Mesendoderm (in vitro differentiated cells): ENCODE data around the gene ALK.

Experiments
- DNase-seq: peaks from one replicate; pipeline ENCODE4 v3.0.0; 2013
- H2AK5ac ChIP-seq: 2 replicates; pipeline ENCODE4 v1.6.1; 2013; ENCODE audit warnings: low read length, inconsistent platforms
- H2BK120ac ChIP-seq: 2 replicates; pipeline ENCODE4 v1.6.1; 2013; ENCODE audit warnings: low read depth, mild to moderate bottlenecking, low read length, moderate library complexity, mixed read lengths
- H2BK15ac ChIP-seq: replicated peaks from 2 replicates; pipeline ENCODE4 v1.6.1; 2013; ENCODE audit warnings: low read depth, mild to moderate bottlenecking, moderate library complexity
- H2BK5ac ChIP-seq: 2 replicates; pipeline ENCODE4 v1.6.1; 2013; ENCODE audit warnings: low read length, inconsistent platforms
- H3K18ac ChIP-seq: 2 replicates; pipeline ENCODE4 v1.6.1; 2013; ENCODE audit warnings: mild to moderate bottlenecking, low read length, mixed read lengths
- H3K23ac ChIP-seq: one replicate; pipeline ENCODE4 v1.6.1; 2013; ENCODE audit warnings: low read length
- H3K27ac ChIP-seq: 2 replicates; pipeline ENCODE4 v1.5.1; 2013; ENCODE audit warnings: low read depth, mild to moderate bottlenecking, inconsistent platforms, low read length, moderate library complexity
- H3K27me3 ChIP-seq: 2 replicates; pipeline ENCODE4 v1.6.1; 2013; ENCODE audit warnings: low read length, control low read depth, mild to moderate bottlenecking, inconsistent platforms; ENCODE audit not compliant: insufficient read depth, poor library complexity
- H3K36me3 ChIP-seq: 2 replicates; pipeline ENCODE4 v1.6.1; 2013; ENCODE audit warnings: low read length, inconsistent platforms; ENCODE audit not compliant: control insufficient read depth, insufficient read depth
- H3K4ac ChIP-seq: one replicate; pipeline ENCODE4 v1.6.1; 2013; ENCODE audit warnings: low read depth, mild to moderate bottlenecking, low read length, moderate library complexity
- H3K4me1 ChIP-seq: 2 replicates; pipeline ENCODE4 v1.6.1; 2013; ENCODE audit warnings: low read depth, low read length, inconsistent platforms; ENCODE audit not compliant: control insufficient read depth
- H3K4me2 ChIP-seq: 2 replicates; pipeline ENCODE4 v1.6.1; 2013; ENCODE audit warnings: low read length
- H3K4me3 ChIP-seq: 2 replicates; pipeline ENCODE4 v1.5.1; 2013; ENCODE audit warnings: mild to moderate bottlenecking, low read length
- H3K56ac ChIP-seq: one replicate; pipeline ENCODE4 v1.6.1; 2013; ENCODE audit warnings: low read length
- H3K79me1 ChIP-seq: 2 replicates; pipeline ENCODE4 v1.6.1; 2013; ENCODE audit warnings: low read length, inconsistent platforms
- H3K79me2 ChIP-seq: 2 replicates; pipeline ENCODE4 v1.6.1; 2013; ENCODE audit warnings: mild to moderate bottlenecking, low read length; ENCODE audit not compliant: control insufficient read depth, insufficient read depth
- H3K9ac ChIP-seq: 2 replicates; pipeline ENCODE4 v1.6.1; 2013; ENCODE audit warnings: low read length, inconsistent platforms
- H4K5ac ChIP-seq: one replicate; pipeline ENCODE4 v1.6.1; 2013; ENCODE audit warnings: low read length
- H4K8ac ChIP-seq: one replicate; pipeline ENCODE4 v1.6.1; 2013; ENCODE audit warnings: low read depth, mild to moderate bottlenecking, control low read depth, low read length, moderate library complexity
- WGBS: extraction: QIAGEN DNeasy Blood & Tissue Kit; methylation state at CpG from one replicate; pipeline ENCODE4 v1.1.7; 2013; ENCODE audit warnings: low lambda C conversion rate, missing lambda C conversion rate; ENCODE audit not compliant: insufficient coverage; ENCODE audit errors: extremely low coverage; 5-methylcytosine and 5-hydroxymethylcytosine counted together

ALK gene

DNA sequence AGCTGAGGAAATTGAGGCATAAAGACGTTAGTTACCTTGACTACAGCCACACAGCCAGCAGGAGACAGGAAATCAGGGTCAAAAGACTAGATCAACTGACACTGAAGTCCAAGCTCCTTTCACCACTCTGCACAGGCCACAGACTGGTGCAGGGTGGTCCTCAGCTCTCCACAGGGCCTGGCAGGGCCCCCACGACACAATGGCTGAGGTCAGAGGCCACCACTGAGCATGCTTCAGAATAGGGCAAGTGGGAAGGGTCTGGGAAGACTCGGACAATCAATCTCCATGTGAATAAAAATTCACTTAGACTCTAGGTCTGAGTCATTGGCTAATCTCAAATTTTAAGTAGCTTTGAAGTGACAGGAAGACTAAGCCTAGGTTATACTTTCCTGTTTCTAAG, 201.7 kb downstream of the ALK start:
- Histone ChIP-seq H3K36me3 (no peaks in the 10 kb centered on the region), H2AK5ac (no peak overlapping the region), H3K4ac (no peak overlapping the region), H3K56ac (no peak overlapping the region), H4K8ac (no peak overlapping the region), H3K18ac (no peak overlapping the region), H4K5ac (no peak overlapping the region), H2BK120ac (no peak overlapping the region), H2BK15ac (no peak overlapping the region), H3K27ac (no peak overlapping the region), H3K4me1 (no peaks in the 10 kb centered on the region), H3K27me3 (no peaks in the 10 kb centered on the region), H2BK5ac (no peak overlapping the region), H3K79me1 (no peaks in the 10 kb centered on the region), H3K9ac (no peak overlapping the region), H3K23ac (no peak overlapping the region), H3K4me2 (no peak overlapping the region), H3K4me3 (no peak overlapping the region), H3K79me2 (no peaks in the 10 kb centered on the region)
- no peak for DNase-seq
- no CpG with 5 or more reads among the region's 3 CpGs for WGBS

GRCh38 chr2:29718076-29718686, 203.2 kb downstream of the ALK start:
- no CpG with 5 or more reads among the region's 5 CpGs for WGBS
- Histone ChIP-seq H4K5ac (no peak overlapping the region), H3K4ac (no peak overlapping the region), H3K56ac (no peak overlapping the region), H3K23ac (no peak overlapping the region), H3K9ac (no peak overlapping the region), H3K27me3 (no peaks in the 10 kb centered on the region), H3K79me2 (no peaks in the 10 kb centered on the region), H3K27ac (no peak overlapping the region), H2AK5ac (no peak overlapping the region), H3K4me3 (no peak overlapping the region), H2BK15ac (no peak overlapping the region), H3K4me1 (no peaks in the 10 kb centered on the region), H3K4me2 (no peak overlapping the region), H4K8ac (no peak overlapping the region), H3K36me3 (no peaks in the 10 kb centered on the region), H3K18ac (no peak overlapping the region), H2BK120ac (no peak overlapping the region), H2BK5ac (no peak overlapping the region), H3K79me1 (no peaks in the 10 kb centered on the region)
- no peak for DNase-seq

DNA sequence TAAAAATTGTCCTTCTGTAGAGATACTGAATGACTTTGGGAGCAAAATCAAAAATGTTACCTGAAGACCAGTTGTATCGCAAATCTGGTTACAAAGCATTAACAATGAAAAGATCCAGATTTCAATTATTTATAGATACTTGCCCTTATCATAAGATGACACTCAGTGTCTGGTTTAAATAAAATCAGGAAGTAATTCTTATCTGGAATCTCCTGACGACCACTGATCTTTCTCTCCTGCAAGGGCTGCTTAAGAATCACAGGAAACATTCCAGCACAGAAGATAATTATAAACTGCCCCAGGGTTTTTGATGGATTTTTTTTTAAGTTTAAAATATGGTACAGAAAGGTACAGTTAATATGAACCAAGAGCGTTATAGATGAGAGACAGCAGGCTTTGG, 205.7 kb downstream of the ALK start:
- H3K4me1 ChIP-seq: no peaks in the 10 kb centered on the region
- H3K4me3 ChIP-seq: no peak overlapping the region
- H3K27ac ChIP-seq: no peak overlapping the region
- H3K9ac ChIP-seq: no peak overlapping the region
- no peak for DNase-seq
- no peak overlapping the region for H4K8ac ChIP-seq
- no peak overlapping the region for H4K5ac ChIP-seq
- no peak overlapping the region for H3K23ac ChIP-seq
- H2BK5ac ChIP-seq: no peak overlapping the region
- H3K4ac ChIP-seq: no peak overlapping the region
- H3K18ac ChIP-seq: no peak overlapping the region
- H3K4me2 ChIP-seq: no peak overlapping the region
- WGBS: no CpG with 5 or more reads among the region's 3 CpGs
- H3K56ac ChIP-seq: no peak overlapping the region
- no peak overlapping the region for H2BK15ac ChIP-seq
- H3K27me3 ChIP-seq: no peaks in the 10 kb centered on the region
- no peaks in the 10 kb centered on the region for H3K36me3 ChIP-seq
- H2BK120ac ChIP-seq: no peak overlapping the region
- H3K79me2 ChIP-seq: no peaks in the 10 kb centered on the region
- no peaks in the 10 kb centered on the region for H3K79me1 ChIP-seq
- no peak overlapping the region for H2AK5ac ChIP-seq

DNA sequence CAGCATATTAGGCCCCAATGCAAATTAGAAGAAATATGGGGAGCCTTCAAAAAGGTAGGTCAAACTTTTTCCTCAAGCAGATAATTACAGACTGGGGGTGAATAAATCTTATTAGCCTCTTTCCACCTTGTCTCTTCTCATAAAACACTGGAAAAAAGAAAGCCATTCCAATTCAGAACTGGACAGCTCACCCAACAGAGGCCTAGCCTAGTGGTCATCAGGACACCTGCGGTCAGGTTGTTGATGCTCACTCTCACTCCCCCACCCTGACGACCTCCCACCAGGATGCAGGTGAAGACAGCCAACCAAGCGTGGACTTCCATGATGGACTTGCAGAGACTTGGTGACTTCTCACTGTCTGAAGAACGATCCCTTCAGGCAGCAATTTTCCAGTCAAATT, 207.1 kb downstream of the ALK start:
- no peak for DNase-seq
- no peaks in the 10 kb centered on the region for H3K27me3 ChIP-seq
- no peak overlapping the region for H3K4me3 ChIP-seq
- no peak overlapping the region for H4K5ac ChIP-seq
- no peaks in the 10 kb centered on the region for H3K79me2 ChIP-seq
- H3K56ac ChIP-seq: no peak overlapping the region
- no peak overlapping the region for H2AK5ac ChIP-seq
- no peaks in the 10 kb centered on the region for H3K4me1 ChIP-seq
- H3K79me1 ChIP-seq: no peaks in the 10 kb centered on the region
- no peak overlapping the region for H2BK15ac ChIP-seq
- H3K4ac ChIP-seq: no peak overlapping the region
- no peak overlapping the region for H3K27ac ChIP-seq
- no peak overlapping the region for H2BK5ac ChIP-seq
- no peak overlapping the region for H3K4me2 ChIP-seq
- no CpG with 5 or more reads among the region's 4 CpGs for WGBS
- no peak overlapping the region for H4K8ac ChIP-seq
- no peak overlapping the region for H3K18ac ChIP-seq
- no peak overlapping the region for H3K9ac ChIP-seq
- H3K36me3 ChIP-seq: no peaks in the 10 kb centered on the region
- H3K23ac ChIP-seq: no peak overlapping the region
- H2BK120ac ChIP-seq: no peak overlapping the region

DNA sequence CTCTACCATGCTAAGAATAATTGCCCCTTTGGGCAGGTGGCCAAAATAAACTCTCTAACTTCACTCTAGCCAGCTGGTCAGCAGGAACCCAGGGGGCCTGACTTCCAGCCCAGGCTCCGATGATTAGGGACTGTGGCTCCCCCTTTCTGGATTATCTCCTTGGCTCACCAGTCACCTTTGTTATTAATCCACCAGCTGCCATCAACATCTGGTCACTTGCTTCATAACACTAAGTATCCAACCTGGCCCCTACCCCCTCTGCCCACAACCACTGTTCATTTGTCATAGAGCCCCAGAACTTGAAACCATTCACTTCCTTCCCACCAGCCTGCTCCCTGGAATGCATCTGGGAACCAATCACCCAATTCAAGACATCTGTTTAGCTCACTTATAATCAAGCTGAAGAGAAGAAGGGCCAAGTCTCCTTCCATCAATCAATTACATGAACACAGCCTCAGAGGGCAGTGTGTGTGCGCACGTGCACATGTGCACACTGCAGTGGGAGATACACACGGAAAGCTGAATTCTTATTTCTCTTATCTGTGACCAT, 215.1 kb downstream of the ALK start:
- no peaks in the 10 kb centered on the region for H3K4me1 ChIP-seq
- H2BK15ac ChIP-seq: no peak overlapping the region
- H4K5ac ChIP-seq: no peak overlapping the region
- no peaks in the 10 kb centered on the region for H3K79me1 ChIP-seq
- H3K27ac ChIP-seq: no peak overlapping the region
- H3K4ac ChIP-seq: no peak overlapping the region
- no peak overlapping the region for H2BK5ac ChIP-seq
- no peak overlapping the region for H3K9ac ChIP-seq
- H3K56ac ChIP-seq: no peak overlapping the region
- H3K4me3 ChIP-seq: no peak overlapping the region
- no peak for DNase-seq
- no peak overlapping the region for H4K8ac ChIP-seq
- no peak overlapping the region for H3K18ac ChIP-seq
- no peaks in the 10 kb centered on the region for H3K27me3 ChIP-seq
- H2BK120ac ChIP-seq: no peak overlapping the region
- H2AK5ac ChIP-seq: no peak overlapping the region
- no peak overlapping the region for H3K23ac ChIP-seq
- no peaks in the 10 kb centered on the region for H3K36me3 ChIP-seq
- no peaks in the 10 kb centered on the region for H3K79me2 ChIP-seq
- no CpG with 5 or more reads among the region's 4 CpGs for WGBS
- no peak overlapping the region for H3K4me2 ChIP-seq

DNA sequence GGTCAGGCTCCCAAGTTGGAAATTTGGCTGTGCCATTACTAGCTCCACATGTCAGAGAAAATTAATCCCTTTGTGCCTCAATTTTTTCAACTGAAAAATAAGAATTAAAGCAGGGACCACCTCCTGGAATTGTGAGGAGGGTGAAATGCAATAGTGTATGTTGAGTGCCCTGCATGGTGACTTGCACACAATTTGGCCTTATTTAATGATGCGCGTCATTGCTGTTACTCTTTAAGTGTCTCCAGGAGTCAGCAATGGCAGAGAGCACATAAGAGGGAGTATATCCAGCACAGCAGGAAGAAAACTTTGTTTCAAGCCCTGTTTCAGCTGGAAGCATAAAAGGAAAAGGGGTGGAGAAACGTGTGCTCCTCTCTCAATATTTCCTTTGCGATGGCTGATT, 215.8 kb downstream of the ALK start:
- Histone ChIP-seq H2AK5ac (no peak overlapping the region), H2BK120ac (no peak overlapping the region), H3K4ac (no peak overlapping the region), H3K4me1 (no peaks in the 10 kb centered on the region), H3K9ac (no peak overlapping the region), H3K27ac (no peak overlapping the region), H4K8ac (no peak overlapping the region), H3K79me2 (no peaks in the 10 kb centered on the region), H3K36me3 (no peaks in the 10 kb centered on the region), H2BK15ac (no peak overlapping the region), H4K5ac (no peak overlapping the region), H3K23ac (no peak overlapping the region), H3K18ac (no peak overlapping the region), H3K27me3 (no peaks in the 10 kb centered on the region), H3K4me3 (no peak overlapping the region), H3K56ac (no peak overlapping the region), H2BK5ac (no peak overlapping the region), H3K4me2 (no peak overlapping the region), H3K79me1 (no peaks in the 10 kb centered on the region)
- WGBS: no CpG with 5 or more reads among the region's 4 CpGs
- DNase-seq: no peak
